SU-DHL-6 (cell line): ENCODE results near the gene WSCD1.

ENCODE experiments used
- H2AFZ ChIP-seq: fragments of 200-600 bp; sonication (generic); 2 replicates; pipeline ENCODE4 v1.6.1; 2014; ENCODE audit warnings: low read depth, mild to moderate bottlenecking, moderate library complexity, mixed read lengths, antibody characterized with exemption, low read length; ENCODE audit not compliant: severe bottlenecking
- H3F3A ChIP-seq: fragments of 200-600 bp; shearing (Covaris generic); 2 replicates; pipeline ENCODE4 v1.6.0; 2016; ENCODE audit warnings: antibody characterized with exemption, mild to moderate bottlenecking; ENCODE audit not compliant: insufficient read depth
- H3K27ac ChIP-seq: fragments of 200-600 bp; sonication (generic); 2 replicates; pipeline ENCODE4 v1.5.1; 2016; ENCODE audit warnings: low read depth, mild to moderate bottlenecking, low read length, moderate library complexity, mixed read lengths
- H3K27me3 ChIP-seq: fragments of 200-600 bp; sonication (generic), shearing (Covaris generic); 2 replicates; pipeline ENCODE4 v1.6.0; 2014; ENCODE audit warnings: mild to moderate bottlenecking, low read length
- H3K36me3 ChIP-seq: fragments of 200-600 bp; sonication (generic); 2 replicates; pipeline ENCODE4 v1.6.1; 2014; ENCODE audit warnings: mild to moderate bottlenecking, low read length, mixed read lengths
- H3K4me2 ChIP-seq: fragments of 300-600, 200-600 bp; shearing (Covaris generic), sonication (generic); 2 replicates; pipeline ENCODE4 v1.6.0; 2014; ENCODE audit warnings: low read length, low read depth, mild to moderate bottlenecking; ENCODE audit not compliant: poor library complexity, severe bottlenecking
- H3K4me3 ChIP-seq: fragments of 200-600 bp; sonication (generic); 2 replicates; pipeline ENCODE4 v1.5.1; 2014; ENCODE audit warnings: antibody characterized with exemption, low read length, mild to moderate bottlenecking, mixed read lengths; ENCODE audit not compliant: insufficient read depth, poor library complexity, severe bottlenecking
- H3K79me2 ChIP-seq: fragments of 200-600 bp; sonication (generic); 2 replicates; pipeline ENCODE4 v1.6.1; 2014; ENCODE audit warnings: mild to moderate bottlenecking, low read length, moderate library complexity; ENCODE audit not compliant: insufficient read depth
- H3K9ac ChIP-seq: fragments of 200-600 bp; sonication (generic); 2 replicates; pipeline ENCODE4 v1.7.0; 2014; ENCODE audit warnings: mild to moderate bottlenecking, low read length
- H3K9me2 ChIP-seq: fragments of 200-600 bp; sonication (generic); replicated peaks from 2 replicates; pipeline ENCODE4 v1.6.1; 2014; ENCODE audit warnings: low read length; ENCODE audit not compliant: insufficient read depth
- H3K9me3 ChIP-seq: fragments of 200-600 bp; sonication (generic); 2 replicates; pipeline ENCODE4 v1.6.1; 2014; ENCODE audit warnings: low read length, mixed read lengths; ENCODE audit not compliant: insufficient read depth
- H4K20me1 ChIP-seq: fragments of 200-600 bp; sonication (generic); 2 replicates; pipeline ENCODE4 v1.6.1; 2014; ENCODE audit warnings: low read depth, mild to moderate bottlenecking, antibody characterized with exemption, low read length, moderate library complexity, mixed read lengths
- EZH2phosphoT487 ChIP-seq: fragments of 200-600 bp; sonication (generic), shearing (Covaris generic); conservative IDR thresholded peaks from 2 replicates; pipeline ENCODE4 v1.6.1; 2018; ENCODE audit warnings: mild to moderate bottlenecking, antibody characterized with exemption, low read length, moderate library complexity, mixed read lengths
- TF ChIP-seq, protein P1 (sequence below): fragments of 200-600 bp; sonication (generic); IDR thresholded peaks from one replicate; pipeline ENCODE4 v1.5.1; 2017; ENCODE audit warnings: antibody characterized with exemption, mild to moderate bottlenecking, low read length, moderate library complexity; ENCODE audit not compliant: insufficient read depth, poor library complexity, severe bottlenecking

Gene WSCD1

DNA sequence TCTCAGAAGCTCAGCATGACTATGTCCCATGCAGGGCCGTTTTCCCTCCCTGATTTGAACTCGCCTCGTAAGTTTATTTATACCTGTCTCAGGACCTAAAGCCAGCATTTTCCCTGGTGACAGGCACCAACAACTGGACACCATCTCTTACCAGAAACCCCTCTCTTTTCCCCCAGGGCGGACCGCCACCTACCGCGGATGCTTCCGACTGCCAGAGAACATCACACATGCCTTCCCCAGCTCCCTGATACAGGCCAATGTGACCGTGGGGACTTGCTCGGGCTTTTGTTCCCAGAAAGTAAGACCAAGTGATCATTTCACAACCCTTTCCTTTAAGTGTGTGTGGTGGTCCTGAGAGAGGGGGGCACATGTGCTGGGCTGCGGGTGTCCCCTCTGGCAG is 24.7 kb downstream of the WSCD1 start:
- no peak overlapping the region for H2AFZ ChIP-seq
- H3K36me3 ChIP-seq: no peaks in the 10 kb centered on the region
- no peak overlapping the region for H3K9ac ChIP-seq
- no peaks in the 10 kb centered on the region for H3K79me2 ChIP-seq
- H3K27ac ChIP-seq: no peak overlapping the region
- H3F3A ChIP-seq: no peaks in the 10 kb centered on the region
- no peaks in the 10 kb centered on the region for H3K9me2 ChIP-seq
- no peaks in the 10 kb centered on the region for H3K27me3 ChIP-seq
- H3K4me3 ChIP-seq: no peak overlapping the region
- H3K9me3 ChIP-seq: no peaks in the 10 kb centered on the region
- no peaks in the 10 kb centered on the region for H4K20me1 ChIP-seq
- H3K4me2 ChIP-seq: no peak overlapping the region
- no peak for TF ChIP-seq EZH2phosphoT487
- TF ChIP-seq, protein P1, sequence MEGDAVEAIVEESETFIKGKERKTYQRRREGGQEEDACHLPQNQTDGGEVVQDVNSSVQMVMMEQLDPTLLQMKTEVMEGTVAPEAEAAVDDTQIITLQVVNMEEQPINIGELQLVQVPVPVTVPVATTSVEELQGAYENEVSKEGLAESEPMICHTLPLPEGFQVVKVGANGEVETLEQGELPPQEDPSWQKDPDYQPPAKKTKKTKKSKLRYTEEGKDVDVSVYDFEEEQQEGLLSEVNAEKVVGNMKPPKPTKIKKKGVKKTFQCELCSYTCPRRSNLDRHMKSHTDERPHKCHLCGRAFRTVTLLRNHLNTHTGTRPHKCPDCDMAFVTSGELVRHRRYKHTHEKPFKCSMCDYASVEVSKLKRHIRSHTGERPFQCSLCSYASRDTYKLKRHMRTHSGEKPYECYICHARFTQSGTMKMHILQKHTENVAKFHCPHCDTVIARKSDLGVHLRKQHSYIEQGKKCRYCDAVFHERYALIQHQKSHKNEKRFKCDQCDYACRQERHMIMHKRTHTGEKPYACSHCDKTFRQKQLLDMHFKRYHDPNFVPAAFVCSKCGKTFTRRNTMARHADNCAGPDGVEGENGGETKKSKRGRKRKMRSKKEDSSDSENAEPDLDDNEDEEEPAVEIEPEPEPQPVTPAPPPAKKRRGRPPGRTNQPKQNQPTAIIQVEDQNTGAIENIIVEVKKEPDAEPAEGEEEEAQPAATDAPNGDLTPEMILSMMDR: no peak

DNA sequence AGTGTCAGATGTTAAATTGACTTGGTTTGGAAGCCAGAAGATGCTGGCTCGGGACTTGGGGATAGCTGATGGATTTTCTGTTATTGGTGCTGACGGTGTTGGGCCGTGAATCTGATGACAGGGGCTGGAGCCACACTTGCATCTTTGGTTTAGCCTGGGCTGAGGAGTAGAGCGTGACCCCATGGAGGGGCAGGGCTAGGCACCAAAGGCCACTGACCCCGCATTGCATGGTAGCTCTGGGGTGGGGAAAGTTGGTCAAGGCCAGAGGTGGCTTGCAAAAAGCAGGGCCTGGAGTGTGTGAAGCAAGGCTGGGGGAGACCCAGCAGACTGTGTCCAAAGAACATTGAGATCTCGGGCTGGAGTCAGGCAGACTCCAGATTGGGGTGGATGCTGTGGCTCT is 25.3 kb downstream of the WSCD1 start:
- TF ChIP-seq, protein P1: no peak
- no peak for TF ChIP-seq EZH2phosphoT487
- Histone ChIP-seq H3K27me3 (no peaks in the 10 kb centered on the region), H2AFZ (no peak overlapping the region), H3K4me2 (no peak overlapping the region), H3K36me3 (no peaks in the 10 kb centered on the region), H4K20me1 (no peaks in the 10 kb centered on the region), H3K9ac (no peak overlapping the region), H3K9me2 (no peaks in the 10 kb centered on the region), H3K79me2 (no peaks in the 10 kb centered on the region), H3K27ac (no peak overlapping the region), H3F3A (no peaks in the 10 kb centered on the region), H3K9me3 (no peaks in the 10 kb centered on the region), H3K4me3 (no peak overlapping the region)

DNA sequence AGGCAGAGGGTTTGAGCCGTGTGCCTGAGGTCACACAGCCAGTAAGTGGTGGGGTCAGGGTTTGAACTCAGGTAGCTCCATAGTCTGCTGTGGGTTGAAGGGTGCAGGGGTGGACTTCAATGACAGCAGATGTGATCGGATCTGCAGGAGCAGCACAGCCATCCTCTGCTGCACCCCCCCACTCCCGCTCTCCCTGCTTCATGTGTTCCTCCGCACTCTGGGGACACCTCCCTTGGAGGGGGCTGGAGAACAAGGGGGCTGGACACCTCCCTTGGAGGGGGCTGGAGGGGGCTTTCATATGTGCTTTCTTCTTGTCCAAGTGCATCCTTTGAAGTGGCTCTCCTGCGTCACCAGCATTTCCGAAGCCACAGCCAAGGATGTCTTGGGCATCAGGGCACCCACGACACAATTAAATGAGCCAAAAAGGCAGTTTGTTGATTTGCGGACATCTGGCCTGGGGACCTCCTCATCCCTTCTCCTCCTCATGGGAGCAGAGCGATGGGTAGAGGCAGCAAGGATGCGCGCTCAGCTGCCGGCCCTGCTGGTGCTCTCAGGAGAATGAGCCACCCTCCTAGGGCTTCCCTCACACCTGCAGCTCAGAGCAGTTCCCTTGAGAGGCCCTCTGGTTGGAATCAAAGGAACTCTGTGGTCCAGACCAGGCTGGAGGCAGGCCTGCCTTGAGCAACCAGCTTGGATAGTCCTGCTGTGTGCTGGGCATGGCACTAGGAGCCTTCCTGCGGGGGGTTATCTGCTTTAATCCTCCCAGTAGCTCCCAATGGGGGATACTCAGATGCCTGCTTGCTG is 26.2 kb downstream of the WSCD1 start:
- no peak overlapping the region for H3K27ac ChIP-seq
- no peak overlapping the region for H2AFZ ChIP-seq
- no peaks in the 10 kb centered on the region for H3F3A ChIP-seq
- no peaks in the 10 kb centered on the region for H3K36me3 ChIP-seq
- no peak overlapping the region for H3K4me2 ChIP-seq
- no peaks in the 10 kb centered on the region for H3K79me2 ChIP-seq
- H3K27me3 ChIP-seq: no peaks in the 10 kb centered on the region
- H3K9ac ChIP-seq: no peak overlapping the region
- H3K9me2 ChIP-seq: no peaks in the 10 kb centered on the region
- no peaks in the 10 kb centered on the region for H3K9me3 ChIP-seq
- TF ChIP-seq, protein P1: no peak
- TF ChIP-seq EZH2phosphoT487: no peak
- no peak overlapping the region for H3K4me3 ChIP-seq
- no peaks in the 10 kb centered on the region for H4K20me1 ChIP-seq
